Prostate gland (tissue), 2 donors: ENCODE measurements around the gene RAB6A. TPM values are rescaled to one million over a fixed set of nuclear protein-coding genes. Genes with fewer than 3 reads are reported as not detected.
A peak's percentile ranks its signal among the peaks of the same experiment; 100 is the strongest.

Experiments
- DNase-seq: peaks from one replicate; pipeline ENCODE4 v3.0.0-alpha.2; 2019; ENCODE audit warnings: low spot score
- H3K27ac ChIP-seq, 2 donors: fragments of 200-600 bp; sonication (generic); 2 replicates each; pipeline ENCODE4 v1.5.1; 2017 to 2019
- H3K27me3 ChIP-seq: fragments of 200-600 bp; sonication (generic); replicated peaks from 2 replicates; pipeline ENCODE4 v1.5.1; 2019; ENCODE audit not compliant: insufficient read depth
- H3K36me3 ChIP-seq, 2 donors: fragments of 200-600 bp; sonication (generic); 1 replicate in 1 of 2; 2 replicates in 1 of 2; pipeline versions ENCODE4 v1.5.1 to v1.8.1; 2017 to 2019
- H3K4me1 ChIP-seq: fragments of 200-600 bp; sonication (generic); replicated peaks from 2 replicates; pipeline ENCODE4 v1.5.1; 2019
- H3K4me3 ChIP-seq, 2 donors: fragments of 200-600 bp; sonication (generic); 2 replicates each; pipeline ENCODE4 v1.5.1; 2017 to 2019
- H3K9me3 ChIP-seq: fragments of 200-600 bp; sonication (generic); 2 replicates; pipeline ENCODE4 v1.5.1; 2017
- POLR2A ChIP-seq: fragments of 450-650 bp; IDR thresholded peaks from one replicate; pipeline ENCODE4 v1.6.1; 2016; ENCODE audit warnings: antibody characterized with exemption, mild to moderate bottlenecking
- POLR2AphosphoS5 ChIP-seq: sonication (generic); formaldehyde crosslinking; IDR thresholded peaks from one replicate; pipeline ENCODE4 v1.6.1; 2017; ENCODE audit warnings: antibody characterized with exemption
- WGBS: methylation state at CpG from one replicate; pipeline ENCODE4 v1.1.5; 2018; 5-methylcytosine and 5-hydroxymethylcytosine counted together
- intact Hi-C: fragments of 100-400 bp; cut with DNase I; formaldehyde crosslinking; loops from one replicate; pipeline ENCODE4 v1.14.2; 2022
- total RNA-seq, 2 donors: library from RNA; depleted of rRNA; stranded (reverse); fragments of >200 nt; gene quantifications; one replicate each; pipeline ENCODE4 v1.1.0, GENCODE V29; 2016
- TF ChIP-seq, protein P1 (sequence below), 4 experiments: fragments of 200-600 bp in 2 of 4; fragments of 450-650 bp in 2 of 4; sonication (generic) in 2 of 4; IDR thresholded peaks; 1 replicate in 3 of 4; 2 replicates in 1 of 4; pipeline ENCODE4 v1.5.1; 2016 to 2019; ENCODE audit warnings: antibody characterized with exemption in 4 of 4, mild to moderate bottlenecking in 2 of 4, moderate library complexity in 2 of 4

Gene RAB6A
- total RNA-seq, result 100 to 1,000 TPM; 152 to 200 TPM

DNA sequence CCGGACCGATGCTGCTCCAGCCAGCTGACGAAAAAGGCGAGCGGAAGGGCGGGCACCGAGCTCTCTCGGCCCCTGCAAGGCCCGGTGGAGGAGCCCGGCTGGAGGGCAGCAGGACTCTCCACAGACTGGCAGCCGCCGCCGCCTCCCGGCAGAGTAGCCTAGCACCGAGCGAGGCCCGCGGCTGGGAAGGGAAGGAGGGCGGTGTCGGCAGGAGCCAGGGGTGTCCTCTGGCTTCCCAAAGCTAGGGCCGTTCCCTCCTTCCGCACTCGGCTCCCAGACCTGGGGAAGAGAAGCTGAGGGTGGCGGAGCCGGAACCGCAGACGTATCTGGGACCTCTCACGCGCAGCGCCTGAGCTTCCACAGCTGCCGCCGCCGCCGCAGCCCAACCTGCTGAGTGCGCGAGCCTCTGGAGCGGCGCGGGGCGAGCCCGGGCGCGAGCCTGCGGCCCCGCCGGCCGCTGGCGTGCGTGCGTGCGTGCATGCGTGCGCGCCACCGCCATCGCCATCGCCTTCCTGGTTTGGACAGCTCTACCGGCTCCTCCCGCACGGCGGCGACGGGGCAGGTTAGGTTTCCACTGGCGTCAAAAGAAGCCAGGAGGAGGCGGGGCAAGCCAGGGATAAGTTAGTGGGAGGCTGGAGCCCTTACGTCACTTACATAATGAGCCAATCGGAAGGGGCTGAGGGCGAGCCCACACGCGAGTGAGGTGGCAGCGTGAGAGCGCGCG, at the start of gene RAB6A:
Gene RAB6A (minus strand): TSS at position 396 of the 724 bp plus-strand sequence. CDS start 439 bp downstream, outside the sequence.
- WGBS, result under 1% methylated on average over 43 of the region's 74 CpGs
- DNase-seq, result peak; percentile 100
- intact Hi-C loops, result loop anchor here (2.0 kb wide), 1 partner anchor 18 kb away; no protein-coding TSS in a partner anchor
- Histone ChIP-seq H3K4me1 (no peaks in the 10 kb centered on the region), H3K9me3 (no peaks in the 10 kb centered on the region), H3K27ac (peak within 1 kb of the TSS; percentile 95 to 98), H3K4me3 (peak within 1 kb of the TSS; percentile 91 to 98), H3K36me3 (no peaks in the 10 kb centered on the region), H3K27me3 (no peaks in the 10 kb centered on the region)
- TF ChIP-seq POLR2A (peak; percentile 85), POLR2AphosphoS5 (peak; percentile 99)
- TF ChIP-seq, protein P1, sequence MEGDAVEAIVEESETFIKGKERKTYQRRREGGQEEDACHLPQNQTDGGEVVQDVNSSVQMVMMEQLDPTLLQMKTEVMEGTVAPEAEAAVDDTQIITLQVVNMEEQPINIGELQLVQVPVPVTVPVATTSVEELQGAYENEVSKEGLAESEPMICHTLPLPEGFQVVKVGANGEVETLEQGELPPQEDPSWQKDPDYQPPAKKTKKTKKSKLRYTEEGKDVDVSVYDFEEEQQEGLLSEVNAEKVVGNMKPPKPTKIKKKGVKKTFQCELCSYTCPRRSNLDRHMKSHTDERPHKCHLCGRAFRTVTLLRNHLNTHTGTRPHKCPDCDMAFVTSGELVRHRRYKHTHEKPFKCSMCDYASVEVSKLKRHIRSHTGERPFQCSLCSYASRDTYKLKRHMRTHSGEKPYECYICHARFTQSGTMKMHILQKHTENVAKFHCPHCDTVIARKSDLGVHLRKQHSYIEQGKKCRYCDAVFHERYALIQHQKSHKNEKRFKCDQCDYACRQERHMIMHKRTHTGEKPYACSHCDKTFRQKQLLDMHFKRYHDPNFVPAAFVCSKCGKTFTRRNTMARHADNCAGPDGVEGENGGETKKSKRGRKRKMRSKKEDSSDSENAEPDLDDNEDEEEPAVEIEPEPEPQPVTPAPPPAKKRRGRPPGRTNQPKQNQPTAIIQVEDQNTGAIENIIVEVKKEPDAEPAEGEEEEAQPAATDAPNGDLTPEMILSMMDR (IDR thresholded peaks at IDR 0.05), result peak; percentile 14 to 85 (median 53)

DNA sequence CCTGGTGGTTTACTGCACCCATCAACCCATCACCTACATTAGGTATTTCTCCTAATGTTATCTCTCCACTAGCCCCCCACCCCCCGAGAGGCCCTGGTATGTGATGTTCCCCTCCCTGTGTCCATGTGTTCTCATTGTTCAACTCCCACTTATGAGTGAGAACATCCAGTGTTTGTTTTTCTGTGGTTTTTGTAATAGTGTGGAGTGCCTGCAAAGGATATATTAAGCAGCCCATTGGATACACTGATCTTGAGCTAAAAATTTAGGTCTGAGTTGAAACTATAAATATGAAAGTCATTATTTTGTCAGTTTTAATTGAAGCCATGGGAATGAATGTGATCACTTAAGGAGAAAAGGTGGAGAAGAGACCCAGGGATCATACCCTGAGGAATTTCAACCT, 49.8 kb upstream of the RAB6A start:
- intact Hi-C loops, result no loop called here
- Histone ChIP-seq H3K27me3 (no peaks in the 10 kb centered on the region), H3K4me3 (no peak overlapping the region), H3K27ac (no peak overlapping the region), H3K36me3 (no peaks in the 10 kb centered on the region), H3K9me3 (no peaks in the 10 kb centered on the region), H3K4me1 (no peaks in the 10 kb centered on the region)
- no peak for DNase-seq
- TF ChIP-seq POLR2A (no peak), POLR2AphosphoS5 (no peak)
- TF ChIP-seq, protein P1 (IDR thresholded peaks at IDR 0.05), result no peak
- 60% methylated on average over 1 of the region's 1 CpG for WGBS

DNA sequence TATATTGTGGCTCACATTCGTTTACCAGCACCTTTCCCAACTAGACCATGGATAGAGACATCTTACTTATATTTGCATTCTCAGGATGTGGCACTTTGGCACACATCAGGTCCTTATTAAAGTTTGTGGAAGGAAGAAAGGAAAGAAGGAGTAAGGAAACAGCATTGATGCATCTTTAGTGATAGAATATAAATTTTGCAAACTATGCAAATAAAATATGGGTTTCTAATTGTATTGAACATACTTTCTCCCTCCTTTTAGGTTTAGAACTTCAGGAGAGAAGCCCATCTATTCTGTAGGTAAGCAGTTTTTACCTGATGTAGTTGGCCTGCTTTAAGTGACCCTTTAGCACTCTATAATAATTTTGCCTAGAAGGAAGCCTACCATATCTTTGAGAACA, 47.2 kb upstream of the RAB6A start:
- DNase-seq, result no peak
- Histone ChIP-seq H3K36me3 (no peaks in the 10 kb centered on the region), H3K27me3 (no peaks in the 10 kb centered on the region), H3K4me1 (no peaks in the 10 kb centered on the region), H3K9me3 (no peaks in the 10 kb centered on the region), H3K27ac (no peak overlapping the region), H3K4me3 (no peak overlapping the region)
- 92% methylated on average over 1 of the region's 1 CpG for WGBS
- no peak for TF ChIP-seq POLR2AphosphoS5
- intact Hi-C loops, result no loop called here

DNA sequence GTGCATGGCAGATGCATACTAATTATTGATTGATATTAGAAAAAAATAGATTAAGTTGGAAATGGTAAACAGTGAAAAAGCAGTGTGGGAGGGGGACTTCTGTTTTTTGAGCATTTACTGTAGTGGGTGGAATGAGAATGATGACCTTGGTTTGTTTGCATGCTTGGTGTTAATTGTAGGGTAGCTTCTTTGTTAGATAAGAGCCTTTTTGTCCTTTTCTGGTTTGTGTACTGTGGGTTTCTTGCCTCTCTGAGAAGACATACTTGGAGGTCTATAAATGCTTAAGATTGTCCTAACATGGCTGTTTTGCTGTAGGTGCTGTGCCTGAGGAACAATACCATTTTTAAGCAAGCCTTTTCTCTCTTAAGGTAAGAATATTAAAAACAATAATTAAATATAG, 43.8 kb upstream of the RAB6A start:
- DNase-seq, result no peak
- no peak for TF ChIP-seq POLR2AphosphoS5
- TF ChIP-seq, protein P1 (IDR thresholded peaks at IDR 0.05), result no peak
- no peak for TF ChIP-seq POLR2A
- H3K9me3 ChIP-seq, result no peaks in the 10 kb centered on the region
- no peak overlapping the region for H3K27ac ChIP-seq
- no peaks in the 10 kb centered on the region for H3K36me3 ChIP-seq
- no peak overlapping the region for H3K4me3 ChIP-seq
- no peaks in the 10 kb centered on the region for H3K27me3 ChIP-seq
- no peaks in the 10 kb centered on the region for H3K4me1 ChIP-seq
- intact Hi-C loops, result no loop called here

DNA sequence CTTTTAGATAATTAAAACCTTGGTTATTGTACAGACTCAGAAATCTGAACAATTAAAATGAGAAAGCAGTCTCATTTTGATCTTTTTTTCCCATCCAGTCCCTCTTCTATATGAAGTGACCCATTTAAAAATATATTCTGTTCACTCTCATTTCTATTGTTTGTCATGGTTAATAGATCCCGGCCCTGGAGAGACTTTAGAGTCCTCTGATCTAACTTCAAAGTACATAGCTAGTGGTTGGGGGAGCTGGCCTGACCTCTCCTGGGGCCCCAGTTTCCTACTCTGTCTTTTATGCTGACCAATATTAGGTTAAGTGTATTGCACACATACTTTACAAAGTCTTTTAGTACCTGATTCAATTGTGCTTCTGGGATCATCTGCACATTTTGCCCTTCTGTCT, 40.3 kb upstream of the RAB6A start:
- Histone ChIP-seq H3K27me3 (no peaks in the 10 kb centered on the region), H3K9me3 (no peaks in the 10 kb centered on the region), H3K36me3 (no peaks in the 10 kb centered on the region), H3K4me1 (no peaks in the 10 kb centered on the region), H3K27ac (no peak overlapping the region), H3K4me3 (no peak overlapping the region)
- 58% methylated on average over 1 of the region's 1 CpG for WGBS
- DNase-seq, result no peak
- intact Hi-C loops, result no loop called here
- TF ChIP-seq POLR2AphosphoS5 (no peak), POLR2A (no peak)
- TF ChIP-seq, protein P1 (IDR thresholded peaks at IDR 0.05), result no peak
